ENCODE measurements around the gene CASP14.
"Not testable (repeated sequence)": the region's sequence is repeated elsewhere in the genome, so short reads cannot be mapped to it uniquely, and the experiment has no call there.

The CASP14 gene

GRCh38 chr19:15075806-15076205 lies 26.5 kb downstream of the CASP14 start:
- no peak overlapping the region for H3K9ac ChIP-seq (ENCODE audit: low read depth, low read length, poor library complexity)
- no peak overlapping the region for H3K4me3 ChIP-seq (ENCODE audit: low read length in 2 of 2)
- H3K36me3 ChIP-seq (replicated peaks in 1 of 2; ENCODE audit: control insufficient read depth in 2 of 2, insufficient read depth in 2 of 2, low read length in 2 of 2): no peaks in the 10 kb centered on the region
- H3K79me1 ChIP-seq (ENCODE audit: low read depth, low read length): no peaks in the 10 kb centered on the region
- WGBS, 2 donors (ENCODE audit: extremely low coverage in 2 of 2, insufficient read length in 2 of 2, insufficient replicate concordance in 1 of 2): no CpG with 5 or more reads among the region's 4 CpGs
- H3K14ac ChIP-seq (ENCODE audit: low read length): no peak overlapping the region
- no peak overlapping the region for H3K27ac ChIP-seq (replicated peaks; ENCODE audit: low read length)
- H3K23ac ChIP-seq (ENCODE audit: low read depth, low read length, poor library complexity): no peak overlapping the region
- H3K4me2 ChIP-seq (ENCODE audit: insufficient read depth, low read length, poor library complexity, severe bottlenecking): no peak overlapping the region
- H3K4ac ChIP-seq (ENCODE audit: low read length): no peak overlapping the region
- no peaks in the 10 kb centered on the region for H3K9me3 ChIP-seq (replicated peaks in 1 of 2; ENCODE audit: control insufficient read depth in 2 of 2, insufficient read depth in 1 of 2, low read depth in 1 of 2, low read length in 2 of 2)
- no peak overlapping the region for H2BK120ac ChIP-seq (ENCODE audit: low read depth, low read length)
- no peak overlapping the region for H2AFZ ChIP-seq (ENCODE audit: low read length)
- peaks cover 0 to 6% (median 0%) of the 10 kb centered on the region in 3 experiments for H3K27me3 ChIP-seq (ENCODE audit: control insufficient read depth in 3 of 3, insufficient read depth in 3 of 3, low read depth in 1 of 3, low read length in 3 of 3)
- DNase-seq (ENCODE audit: low spot score): no peak
- H4K8ac ChIP-seq (ENCODE audit: low read depth, low read length): no peak overlapping the region
- H4K91ac ChIP-seq (ENCODE audit: low read depth, low read length, poor library complexity): no peak overlapping the region
- no peak overlapping the region for H2BK15ac ChIP-seq (ENCODE audit: low read length)
- no peak overlapping the region for H3K18ac ChIP-seq (ENCODE audit: low read length)
- no peak overlapping the region for H2AK5ac ChIP-seq (ENCODE audit: low read depth, low read length)
- no peak overlapping the region for H2BK5ac ChIP-seq (ENCODE audit: low read length)
- no peak overlapping the region for H2BK12ac ChIP-seq (ENCODE audit: low read length)
- no peaks in the 10 kb centered on the region for H3K4me1 ChIP-seq (ENCODE audit: control insufficient read depth in 2 of 2, insufficient read depth in 1 of 2, low read depth in 1 of 2, low read length in 2 of 2)

GRCh38 chr19:15080002-15080401 lies 30.7 kb downstream of the CASP14 start:
- H3K23ac ChIP-seq (ENCODE audit: low read depth, low read length, poor library complexity); H2AFZ ChIP-seq (ENCODE audit: low read length); H3K4ac ChIP-seq (ENCODE audit: low read length): not testable (repeated sequence)

DNA sequence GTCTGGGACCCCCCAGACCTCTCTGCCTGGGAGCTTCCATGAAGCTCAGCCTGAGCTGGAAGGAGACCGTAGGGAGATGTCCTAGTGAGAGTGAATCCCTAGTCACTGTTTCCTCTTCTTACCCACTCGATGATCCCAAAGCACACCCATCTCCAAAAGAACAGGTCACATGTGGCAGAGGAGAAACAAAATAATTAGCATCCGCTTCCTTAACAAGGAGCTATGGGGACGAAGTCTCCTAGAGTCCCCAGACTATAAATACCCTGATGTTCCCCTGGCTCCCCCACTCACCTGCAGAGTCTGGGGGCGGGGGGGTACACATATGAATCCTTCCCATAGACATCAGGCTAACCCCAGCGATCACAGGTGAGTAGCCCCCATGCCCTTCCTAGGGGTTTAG lies 32.6 kb downstream of the CASP14 start, which contains the start of gene OR1I1:
OR1I1 (plus strand) TSS at position 301 of the 400 bp plus-strand sequence. CDS start 4,855 bp downstream, outside the sequence.
- Histone ChIP-seq H3K14ac (ENCODE audit: low read length) (no peak within 1 kb of the TSS), H2BK5ac (ENCODE audit: low read length) (no peak within 1 kb of the TSS), H3K9ac (ENCODE audit: low read depth, low read length, poor library complexity) (no peak within 1 kb of the TSS), H3K36me3 (replicated peaks in 1 of 2; ENCODE audit: control insufficient read depth in 2 of 2, insufficient read depth in 2 of 2, low read length in 2 of 2) (no peaks in the 10 kb centered on the region), H3K4me2 (ENCODE audit: insufficient read depth, low read length, poor library complexity, severe bottlenecking) (no peak within 1 kb of the TSS), H3K27me3 (ENCODE audit: control insufficient read depth in 3 of 3, insufficient read depth in 3 of 3, low read depth in 1 of 3, low read length in 3 of 3) (peaks cover 0 to 34% (median 0%) of the 10 kb centered on the region in 3 experiments), H2BK12ac (ENCODE audit: low read length) (no peak within 1 kb of the TSS), H3K27ac (replicated peaks; ENCODE audit: low read length) (no peak within 1 kb of the TSS), H4K8ac (ENCODE audit: low read depth, low read length) (no peak within 1 kb of the TSS), H2BK15ac (ENCODE audit: low read length) (no peak within 1 kb of the TSS), H3K23ac (ENCODE audit: low read depth, low read length, poor library complexity) (no peak within 1 kb of the TSS), H3K4me3 (ENCODE audit: low read length in 2 of 2) (no peak within 1 kb of the TSS), H2AFZ (ENCODE audit: low read length) (no peak within 1 kb of the TSS), H3K4me1 (ENCODE audit: control insufficient read depth in 2 of 2, insufficient read depth in 1 of 2, low read depth in 1 of 2, low read length in 2 of 2) (no peaks in the 10 kb centered on the region), H2AK5ac (ENCODE audit: low read depth, low read length) (no peak within 1 kb of the TSS), H2BK120ac (ENCODE audit: low read depth, low read length) (no peak within 1 kb of the TSS), H3K9me3 (replicated peaks in 1 of 2; ENCODE audit: control insufficient read depth in 2 of 2, insufficient read depth in 1 of 2, low read depth in 1 of 2, low read length in 2 of 2) (no peaks in the 10 kb centered on the region), H3K4ac (ENCODE audit: low read length) (no peak within 1 kb of the TSS), H4K91ac (ENCODE audit: low read depth, low read length, poor library complexity) (no peak within 1 kb of the TSS), H3K79me1 (ENCODE audit: low read depth, low read length) (no peaks in the 10 kb centered on the region), H3K18ac (ENCODE audit: low read length) (no peak within 1 kb of the TSS)
- no CpG with 5 or more reads among the region's 6 CpGs for WGBS, 2 donors (ENCODE audit: extremely low coverage in 2 of 2, insufficient read length in 2 of 2, insufficient replicate concordance in 1 of 2)
- DNase-seq (ENCODE audit: low spot score): no peak

More at GRCh38 chr19:15080002-15080401, 30.7 kb downstream of the CASP14 start:
- H2BK120ac ChIP-seq (ENCODE audit: low read depth, low read length); H3K4me3 ChIP-seq (ENCODE audit: low read length in 2 of 2); H2AK5ac ChIP-seq (ENCODE audit: low read depth, low read length); DNase-seq (ENCODE audit: low spot score); H3K9me3 ChIP-seq (replicated peaks in 1 of 2; ENCODE audit: control insufficient read depth in 2 of 2, insufficient read depth in 1 of 2, low read depth in 1 of 2, low read length in 2 of 2); H2BK15ac ChIP-seq (ENCODE audit: low read length); H4K91ac ChIP-seq (ENCODE audit: low read depth, low read length, poor library complexity); H3K9ac ChIP-seq (ENCODE audit: low read depth, low read length, poor library complexity); H3K79me1 ChIP-seq (ENCODE audit: low read depth, low read length); H3K18ac ChIP-seq (ENCODE audit: low read length); H3K27ac ChIP-seq (replicated peaks; ENCODE audit: low read length); H2BK12ac ChIP-seq (ENCODE audit: low read length); H3K4me2 ChIP-seq (ENCODE audit: insufficient read depth, low read length, poor library complexity, severe bottlenecking); H3K36me3 ChIP-seq (replicated peaks in 1 of 2; ENCODE audit: control insufficient read depth in 2 of 2, insufficient read depth in 2 of 2, low read length in 2 of 2); H2BK5ac ChIP-seq (ENCODE audit: low read length); H3K4me1 ChIP-seq (ENCODE audit: control insufficient read depth in 2 of 2, insufficient read depth in 1 of 2, low read depth in 1 of 2, low read length in 2 of 2); H3K14ac ChIP-seq (ENCODE audit: low read length); H4K8ac ChIP-seq (ENCODE audit: low read depth, low read length): not testable (repeated sequence)
- no CpG with 5 or more reads among the region's 4 CpGs for WGBS, 2 donors (ENCODE audit: extremely low coverage in 2 of 2, insufficient read length in 2 of 2, insufficient replicate concordance in 1 of 2)
- H3K27me3 ChIP-seq (ENCODE audit: control insufficient read depth in 3 of 3, insufficient read depth in 3 of 3, low read depth in 1 of 3, low read length in 3 of 3): peaks cover 0 to 18% (median 0%) of the 10 kb centered on the region in 3 experiments

DNA sequence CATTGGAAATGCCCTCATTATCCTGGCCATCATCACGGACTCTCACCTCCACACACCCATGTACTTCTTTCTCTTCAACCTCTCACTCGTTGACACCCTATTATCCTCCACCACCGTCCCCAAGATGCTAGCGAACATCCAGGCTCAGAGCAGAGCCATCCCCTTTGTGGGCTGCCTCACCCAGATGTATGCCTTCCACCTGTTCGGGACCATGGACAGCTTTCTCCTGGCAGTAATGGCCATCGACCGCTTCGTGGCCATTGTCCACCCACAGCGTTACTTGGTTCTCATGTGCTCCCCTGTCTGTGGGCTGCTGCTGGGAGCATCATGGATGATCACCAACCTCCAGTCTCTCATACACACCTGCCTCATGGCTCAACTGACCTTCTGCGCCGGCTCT lies 37.9 kb downstream of the CASP14 start:
- peaks cover 0 to 41% (median 0%) of the 10 kb centered on the region in 3 experiments for H3K27me3 ChIP-seq (ENCODE audit: control insufficient read depth in 3 of 3, insufficient read depth in 3 of 3, low read depth in 1 of 3, low read length in 3 of 3)
- H3K18ac ChIP-seq (ENCODE audit: low read length): no peak overlapping the region
- H3K4me2 ChIP-seq (ENCODE audit: insufficient read depth, low read length, poor library complexity, severe bottlenecking): no peak overlapping the region
- H2AFZ ChIP-seq (ENCODE audit: low read length): no peak overlapping the region
- no peak overlapping the region for H2BK12ac ChIP-seq (ENCODE audit: low read length)
- H3K4ac ChIP-seq (ENCODE audit: low read length): no peak overlapping the region
- no peak overlapping the region for H2AK5ac ChIP-seq (ENCODE audit: low read depth, low read length)
- H3K14ac ChIP-seq (ENCODE audit: low read length): peak overlapping the region; percentile 25
- WGBS, 2 donors (ENCODE audit: extremely low coverage in 2 of 2, insufficient read length in 2 of 2, insufficient replicate concordance in 1 of 2): no CpG with 5 or more reads among the region's 11 CpGs
- H3K23ac ChIP-seq (ENCODE audit: low read depth, low read length, poor library complexity): no peak overlapping the region
- peak overlapping the region; percentile 30 for H2BK5ac ChIP-seq (ENCODE audit: low read length)
- no peak overlapping the region for H4K8ac ChIP-seq (ENCODE audit: low read depth, low read length)
- no peak overlapping the region for H3K27ac ChIP-seq (replicated peaks; ENCODE audit: low read length)
- H4K91ac ChIP-seq (ENCODE audit: low read depth, low read length, poor library complexity): no peak overlapping the region
- DNase-seq (ENCODE audit: low spot score): no peak
- H3K4me1 ChIP-seq (ENCODE audit: control insufficient read depth in 2 of 2, insufficient read depth in 1 of 2, low read depth in 1 of 2, low read length in 2 of 2): no peaks in the 10 kb centered on the region
- H3K36me3 ChIP-seq (replicated peaks in 1 of 2; ENCODE audit: control insufficient read depth in 2 of 2, insufficient read depth in 2 of 2, low read length in 2 of 2): no peaks in the 10 kb centered on the region
- H2BK120ac ChIP-seq (ENCODE audit: low read depth, low read length): peak overlapping the region; percentile 13
- H3K9ac ChIP-seq (ENCODE audit: low read depth, low read length, poor library complexity): no peak overlapping the region
- no peak overlapping the region for H2BK15ac ChIP-seq (ENCODE audit: low read length)
- no peak overlapping the region for H3K4me3 ChIP-seq (ENCODE audit: low read length in 2 of 2)
- H3K9me3 ChIP-seq (replicated peaks in 1 of 2; ENCODE audit: control insufficient read depth in 2 of 2, insufficient read depth in 1 of 2, low read depth in 1 of 2, low read length in 2 of 2): no peaks in the 10 kb centered on the region
- H3K79me1 ChIP-seq (ENCODE audit: low read depth, low read length): no peaks in the 10 kb centered on the region

All from neuronal stem cell (in vitro differentiated cells).